ENCODE measurements around the gene YPEL3.

GRCh38 chr16:30088832-30089624 is 7.0 kb downstream of the YPEL3 start:
- no peak for TF ChIP-seq POLR2A (IDR thresholded peaks at IDR 0.05)
- no peak for TF ChIP-seq CTCF (IDR thresholded peaks at IDR 0.05)

Measured in Peyer's patch (tissue), 4 donors.